ENCODE results near the gene TIMM13.
"Not testable (repeated sequence)": the region's sequence is repeated elsewhere in the genome, so short reads cannot be mapped to it uniquely, and the experiment has no call there.

Gene TIMM13

GRCh38 chr19:2431318-2432055 lies 4.1 kb upstream of the TIMM13 start:
- DNase-seq (ENCODE audit: low read depth in 3 of 3): no peak

- DNase-seq (ENCODE audit: low read depth in 3 of 3): no peak
Observed at GRCh38 chr19:2429917-2430535, 2.6 kb upstream of the TIMM13 start.

- no peak for DNase-seq (ENCODE audit: low read depth in 3 of 3)
Observed at GRCh38 chr19:2428756-2429711, 1.6 kb upstream of the TIMM13 start.

- DNase-seq (ENCODE audit: low read depth in 3 of 3): no peak
Observed at GRCh38 chr19:2428321-2428690, 920 bp upstream of the TIMM13 start.

GRCh38 chr19:2426611-2427428 lies 566 bp downstream of the TIMM13 start:
- DNase-seq (ENCODE audit: low read depth in 3 of 3): peak; percentile 14 to 50 (median 26)

GRCh38 chr19:2425622-2426581 lies 1.5 kb downstream of the TIMM13 start:
- DNase-seq (ENCODE audit: low read depth in 3 of 3): no peak

- DNase-seq (ENCODE audit: low read depth in 3 of 3): no peak
Observed at GRCh38 chr19:2424686-2425621, 2.4 kb downstream of the TIMM13 start.

- no peak for DNase-seq (ENCODE audit: low read depth in 3 of 3)
Observed at GRCh38 chr19:2423915-2424685, 3.3 kb downstream of the TIMM13 start.

- no peak for DNase-seq (ENCODE audit: low read depth in 3 of 3)
Observed at GRCh38 chr19:2423071-2423914, 4.1 kb downstream of the TIMM13 start.

- DNase-seq (ENCODE audit: low read depth in 3 of 3): no peak
Observed at GRCh38 chr19:2421581-2422306, 5.6 kb downstream of the TIMM13 start.

GRCh38 chr19:2420490-2420889 lies 6.9 kb downstream of the TIMM13 start:
- DNase-seq (ENCODE audit: low read depth in 3 of 3): no peak

GRCh38 chr19:2419754-2420153 lies 7.6 kb downstream of the TIMM13 start:
- no peak for DNase-seq (ENCODE audit: low read depth in 3 of 3)

- DNase-seq (ENCODE audit: low read depth in 3 of 3): no peak
Observed at GRCh38 chr19:2417881-2418406, 9.4 kb downstream of the TIMM13 start.

- not testable (repeated sequence) for DNase-seq (ENCODE audit: low read depth in 3 of 3)
Observed at GRCh38 chr19:2417436-2417835, 9.9 kb downstream of the TIMM13 start.

GRCh38 chr19:2416321-2417097 lies 10.9 kb downstream of the TIMM13 start:
- no peak for DNase-seq (ENCODE audit: low read depth in 3 of 3)

GRCh38 chr19:2415973-2416319 lies 11.4 kb downstream of the TIMM13 start:
- no peak for DNase-seq (ENCODE audit: low read depth in 3 of 3)

Measured in stimulated activated CD4-positive, alpha-beta T cell treated with anti-CD3 and anti-CD28 coated beads, TNF-alpha, amount 100 ng/mL, for 4 hours (primary cell).